ENCODE data around the gene GJA3. TPM values are rescaled to one million over a fixed set of nuclear protein-coding genes. Genes with fewer than 3 reads are reported as not detected.

GJA3 gene
- total and polyA plus RNA-seq, 4 donors = 0.02 to 0.05 TPM; not detected in 2

- peaks cover 0 to 2% (median under 1%) of the 10 kb centered on the region in 4 donors for H3K4me1 ChIP-seq (ENCODE audit: control insufficient read depth in 4 of 4, insufficient read depth in 4 of 4, low read length in 3 of 4)
- no peak for DNase-seq (ENCODE audit: low spot score)
- 77% methylated on average over 3 of the region's 3 CpGs for WGBS
- no peak overlapping the region for H3K9ac ChIP-seq (ENCODE audit: low read depth in 1 of 2, low read length in 2 of 2)
- H3K27me3 ChIP-seq (ENCODE audit: control insufficient read depth in 4 of 4, insufficient read depth in 4 of 4, low read length in 3 of 4) = no peaks in the 10 kb centered on the region
- H3K36me3 ChIP-seq (ENCODE audit: control insufficient read depth in 4 of 4, insufficient read depth in 3 of 4, low read depth in 1 of 4, low read length in 3 of 4) = no peaks in the 10 kb centered on the region
- TF ChIP-seq RXRA (IDR thresholded peaks at IDR 0.05) (peak in 1 of 2 donors; percentile 21), ZBTB33 (IDR thresholded peaks at IDR 0.05) (no peak)
- no peaks in the 10 kb centered on the region for H3K9me3 ChIP-seq (ENCODE audit: control insufficient read depth in 4 of 4, low read length in 3 of 4)
- no peak overlapping the region for H3K4me3 ChIP-seq (ENCODE audit: low read depth in 1 of 3, low read length in 3 of 3)
- no peak overlapping the region for H3K27ac ChIP-seq (ENCODE audit: low read depth in 1 of 2, low read length in 2 of 2)
Observed at GRCh38 chr13:20181188-20181587, 20.3 kb upstream of the GJA3 start.

GRCh38 chr13:20178156-20178555 lies 17.3 kb upstream of the GJA3 start:
- no peak overlapping the region for H3K27ac ChIP-seq (ENCODE audit: low read depth in 1 of 2, low read length in 2 of 2)
- WGBS = 81% methylated on average over 5 of the region's 5 CpGs
- H3K9ac ChIP-seq (ENCODE audit: low read depth in 1 of 2, low read length in 2 of 2) = no peak overlapping the region
- no peaks in the 10 kb centered on the region for H3K9me3 ChIP-seq (ENCODE audit: control insufficient read depth in 4 of 4, low read length in 3 of 4)
- H3K4me3 ChIP-seq (ENCODE audit: low read depth in 1 of 3, low read length in 3 of 3) = no peak overlapping the region
- H3K36me3 ChIP-seq (ENCODE audit: control insufficient read depth in 4 of 4, insufficient read depth in 3 of 4, low read depth in 1 of 4, low read length in 3 of 4) = no peaks in the 10 kb centered on the region
- TF ChIP-seq FOXA2 (IDR thresholded peaks at IDR 0.05) = no peak
- H3K4me1 ChIP-seq (ENCODE audit: control insufficient read depth in 4 of 4, insufficient read depth in 4 of 4, low read length in 3 of 4) = peaks cover 0 to 9% (median 1%) of the 10 kb centered on the region in 4 donors
- no peaks in the 10 kb centered on the region for H3K27me3 ChIP-seq (ENCODE audit: control insufficient read depth in 4 of 4, insufficient read depth in 4 of 4, low read length in 3 of 4)
- DNase-seq (ENCODE audit: low spot score) = no peak

GRCh38 chr13:20177049-20177831 lies 16.4 kb upstream of the GJA3 start:
- no peak for DNase-seq (ENCODE audit: low spot score)
- Histone ChIP-seq H3K36me3 (ENCODE audit: control insufficient read depth in 4 of 4, insufficient read depth in 3 of 4, low read depth in 1 of 4, low read length in 3 of 4) (no peaks in the 10 kb centered on the region), H3K27me3 (ENCODE audit: control insufficient read depth in 4 of 4, insufficient read depth in 4 of 4, low read length in 3 of 4) (no peaks in the 10 kb centered on the region), H3K9ac (ENCODE audit: low read depth in 1 of 2, low read length in 2 of 2) (no peak overlapping the region), H3K9me3 (ENCODE audit: control insufficient read depth in 4 of 4, low read length in 3 of 4) (no peaks in the 10 kb centered on the region), H3K4me3 (ENCODE audit: low read depth in 1 of 3, low read length in 3 of 3) (no peak overlapping the region), H3K4me1 (ENCODE audit: control insufficient read depth in 4 of 4, insufficient read depth in 4 of 4, low read length in 3 of 4) (peaks cover 0 to 9% (median 1%) of the 10 kb centered on the region in 4 donors), H3K27ac (ENCODE audit: low read depth in 1 of 2, low read length in 2 of 2) (no peak overlapping the region)
- WGBS = 48% methylated on average over 67 of the region's 67 CpGs
- TF ChIP-seq FOXA2 (IDR thresholded peaks at IDR 0.05) (no peak), CTCF (IDR thresholded peaks at IDR 0.05; ENCODE audit: low read depth, low read length, missing input control) (no peak), RXRA (IDR thresholded peaks at IDR 0.05) (no peak), FOXA1 (IDR thresholded peaks at IDR 0.05) (no peak), TAF1 (conservative IDR thresholded peaks at IDR 0.05) (no peak), ATF3 (IDR thresholded peaks at IDR 0.05) (no peak), MAX (IDR thresholded peaks at IDR 0.05) (no peak), GABPA (IDR thresholded peaks at IDR 0.05 in 1 of 2, conservative IDR thresholded peaks at IDR 0.05 in 1 of 2) (no peak), REST (IDR thresholded peaks at IDR 0.05) (no peak), SP1 (IDR thresholded peaks at IDR 0.05) (no peak), HNF4A (conservative IDR thresholded peaks at IDR 0.05) (no peak), EGR1 (IDR thresholded peaks at IDR 0.05; ENCODE audit: low read depth in 2 of 2) (no peak), ZBTB33 (IDR thresholded peaks at IDR 0.05) (no peak), YY1 (IDR thresholded peaks at IDR 0.05) (no peak), JUND (IDR thresholded peaks at IDR 0.05) (no peak), NR2F2 (IDR thresholded peaks at IDR 0.05) (no peak), HNF4G (IDR thresholded peaks at IDR 0.05) (no peak), RAD21 (IDR thresholded peaks at IDR 0.05) (no peak)
